NCI-H1694 treated with DMSO at 0.1 percent for 48 hours (cell line): Measurements from ENCODE around the gene TAF6.

Source experiments
- DNase-seq: peaks from one replicate; lab custom pipeline; 2025; lab: John Stamatoyannopoulos, UW

The TAF6 gene

DNA sequence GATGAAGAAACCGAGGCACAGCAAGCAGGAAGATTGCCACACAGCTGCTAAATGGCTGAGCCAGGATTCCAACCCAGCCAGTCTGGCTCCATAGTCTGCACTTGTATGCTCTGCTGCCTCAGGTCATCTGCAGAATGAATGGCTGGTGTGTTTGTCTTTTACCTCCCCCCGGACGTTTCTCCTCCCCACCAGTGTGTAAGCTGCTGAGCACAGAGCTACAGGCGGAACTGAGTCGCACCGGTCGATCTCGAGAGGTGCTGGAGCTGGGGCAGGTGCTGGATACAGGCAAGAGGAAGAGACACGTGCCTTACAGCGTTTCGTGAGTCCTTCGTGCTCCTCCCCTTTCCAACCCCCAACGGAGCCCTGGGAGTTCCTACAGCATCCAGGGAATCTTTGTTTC lies 2.9 kb upstream of the TAF6 start:
- DNase-seq, result no peak

DNA sequence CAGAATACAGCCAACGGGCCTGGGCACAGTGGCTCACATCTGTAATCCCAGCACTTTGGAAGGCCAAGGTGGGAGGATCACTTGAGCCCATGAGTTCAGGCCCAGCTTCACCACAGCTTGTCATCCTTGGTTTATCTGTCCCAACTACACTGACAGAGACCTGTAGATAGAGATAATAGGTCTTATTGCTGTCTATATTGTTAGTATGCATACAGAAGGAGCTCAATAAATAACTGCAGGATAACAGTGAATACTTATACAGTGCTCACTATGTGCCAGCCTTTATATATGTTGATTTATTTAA lies 1.5 kb upstream of the TAF6 start:
- no peak for DNase-seq

DNA sequence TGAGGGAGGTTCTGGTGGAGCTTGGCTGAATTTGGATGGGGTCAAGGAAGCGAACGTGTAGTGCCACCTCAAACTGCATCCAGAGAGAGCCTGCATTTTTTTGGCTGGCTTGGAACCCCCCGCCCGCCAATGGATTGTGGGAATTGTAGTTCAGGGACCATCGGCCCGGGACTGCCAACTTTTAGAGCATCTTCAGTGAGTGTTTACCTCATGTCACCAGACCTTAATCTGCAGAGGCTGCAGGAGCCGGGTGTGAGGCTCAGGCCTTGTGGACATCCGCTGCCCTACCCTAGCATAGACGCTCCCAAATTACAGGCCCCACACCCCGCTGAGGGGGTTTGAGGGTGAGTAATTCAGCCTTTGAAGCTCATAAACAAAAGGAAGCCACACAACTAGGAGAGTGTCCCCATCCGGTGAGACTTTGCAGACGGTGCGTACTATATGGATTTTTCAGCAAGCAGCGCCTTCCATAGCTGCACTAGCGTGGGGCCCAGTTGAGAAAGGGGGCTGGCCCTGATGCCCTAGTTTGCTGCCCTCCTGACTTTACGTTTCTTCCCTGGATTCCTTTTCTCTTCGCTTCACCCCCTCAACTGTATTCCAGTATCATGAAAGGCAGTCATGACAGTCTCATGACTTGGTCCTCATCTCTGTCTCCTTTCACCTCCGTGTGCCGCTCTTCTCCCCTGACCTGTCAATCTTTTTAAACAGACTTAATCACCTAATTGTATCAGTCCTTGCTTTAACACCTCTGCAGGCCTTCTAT lies 993 bp upstream of the TAF6 start:
- peak; percentile 61 for DNase-seq

DNA sequence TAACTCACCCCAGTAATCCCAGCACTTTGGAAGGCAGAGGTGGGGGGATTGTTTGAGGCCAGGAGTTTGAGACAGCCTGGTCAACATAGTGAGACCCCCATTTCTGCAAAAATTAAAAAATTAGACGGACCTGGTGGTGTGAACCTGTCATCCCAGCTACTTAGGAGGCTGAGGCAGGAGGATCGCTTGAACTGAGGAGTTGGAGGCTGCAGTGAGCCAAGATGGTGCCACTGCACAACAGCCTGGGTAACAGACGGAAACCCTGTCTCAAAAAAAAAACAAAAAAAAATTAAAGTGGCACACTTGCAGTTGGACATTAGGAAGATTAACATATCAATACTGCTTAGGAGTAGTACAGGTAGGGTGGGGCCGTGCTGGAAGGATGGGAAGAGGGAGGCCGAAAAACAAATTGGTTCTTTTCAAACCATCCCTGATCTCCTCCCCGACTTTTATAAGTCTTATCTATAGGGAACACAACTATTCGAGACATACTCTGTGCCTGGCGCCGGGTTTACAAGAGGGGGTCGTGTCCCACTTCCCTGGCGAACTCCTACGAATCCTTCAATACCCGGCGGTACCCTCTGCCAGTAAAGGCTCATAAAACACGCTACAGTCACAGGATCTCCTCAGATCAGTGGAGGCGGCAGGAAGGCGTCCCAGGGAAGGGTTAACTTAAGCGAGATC lies 628 bp downstream of the TAF6 start:
- DNase-seq, result no peak

DNA sequence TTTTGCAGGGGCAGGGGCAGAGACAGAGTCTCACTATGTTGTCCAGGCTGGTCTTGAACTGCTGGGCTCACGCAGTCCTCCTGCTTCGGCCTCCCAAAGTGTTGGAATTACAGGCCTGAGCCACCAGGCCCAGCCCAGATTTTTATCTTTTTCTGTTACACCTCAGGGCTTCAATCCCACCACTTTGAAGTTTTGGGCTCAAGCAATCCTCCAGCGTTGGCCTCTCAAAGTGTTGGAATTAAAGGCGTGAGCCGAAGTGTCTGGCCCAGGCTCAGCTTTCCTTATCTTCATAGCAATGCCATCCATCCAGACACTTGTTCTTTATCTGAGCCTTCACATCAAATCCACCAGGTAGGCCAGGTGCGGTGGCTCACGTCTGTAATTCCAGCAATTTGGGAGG lies 4.1 kb downstream of the TAF6 start:
- DNase-seq, result no peak

DNA sequence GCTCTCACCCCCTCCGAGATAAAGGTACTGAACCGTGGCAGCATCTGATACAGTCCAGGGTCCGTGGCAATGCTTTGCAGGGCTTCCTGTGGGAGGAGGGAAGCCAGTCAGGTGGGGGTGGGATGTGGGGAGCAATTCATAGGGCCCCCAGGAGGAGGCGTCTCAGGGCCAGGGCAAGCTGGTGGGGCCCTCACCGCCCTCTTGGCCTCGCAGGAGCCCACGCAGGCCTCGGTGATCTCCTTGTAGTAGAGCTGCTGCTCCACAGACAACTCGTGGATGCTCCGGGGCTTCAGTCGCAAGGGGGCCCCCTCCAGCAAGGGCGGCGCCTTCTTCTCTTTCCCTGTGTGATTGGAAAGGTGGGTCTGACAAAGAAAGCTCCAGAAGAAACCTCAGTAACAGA lies 7.2 kb downstream of the TAF6 start:
- DNase-seq, result no peak

DNA sequence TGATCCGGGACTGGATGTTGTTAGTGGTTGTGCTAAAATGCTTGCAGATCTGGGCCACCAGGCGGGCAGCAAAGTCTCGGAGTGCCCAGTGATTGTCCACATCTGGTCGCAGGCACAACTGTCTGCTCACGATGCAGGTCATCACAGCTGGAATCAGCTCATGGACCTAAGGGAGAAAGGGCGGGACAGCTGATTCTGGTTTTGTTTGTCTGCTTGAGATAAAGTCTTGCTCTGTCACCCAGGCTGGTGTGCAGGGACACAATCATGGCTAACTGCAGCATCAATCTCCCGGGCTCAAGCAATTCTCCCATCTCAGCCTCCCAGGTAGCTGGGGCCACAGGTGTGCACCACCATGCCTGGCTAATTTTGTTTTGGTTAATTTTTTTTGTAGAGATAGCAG lies 8.0 kb downstream of the TAF6 start:
- no peak for DNase-seq

DNA sequence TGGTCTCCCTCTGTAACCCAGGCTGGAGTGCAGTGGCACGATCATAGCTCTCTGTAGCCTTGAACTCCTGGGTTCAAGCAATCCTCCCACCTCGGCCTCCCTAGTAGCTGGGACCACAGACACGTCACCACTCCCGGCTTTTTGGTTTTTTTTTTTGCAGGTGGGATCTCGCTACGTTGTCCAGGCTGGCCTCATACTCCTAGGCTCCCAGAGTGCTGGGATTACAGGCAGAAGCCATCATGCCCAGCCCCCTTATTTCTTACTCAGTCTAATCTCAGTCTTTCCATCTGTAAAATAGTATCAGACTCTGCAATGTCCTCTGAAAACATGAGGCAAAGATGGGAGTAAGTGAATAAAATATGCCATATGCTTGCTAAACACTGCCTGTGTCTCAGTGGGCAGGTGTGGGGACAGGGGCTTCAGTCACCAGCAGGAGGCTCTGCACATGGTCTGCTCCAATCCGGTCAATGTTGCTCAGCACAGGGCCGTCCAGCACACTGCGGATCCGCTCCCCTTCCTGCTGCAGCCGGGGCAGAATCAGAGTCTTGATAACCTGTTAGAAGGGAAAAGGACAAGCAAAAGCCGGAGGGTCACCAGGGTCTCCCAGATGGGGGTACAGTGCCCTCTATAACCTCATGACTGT lies 9.5 kb downstream of the TAF6 start:
- DNase-seq, result no peak

DNA sequence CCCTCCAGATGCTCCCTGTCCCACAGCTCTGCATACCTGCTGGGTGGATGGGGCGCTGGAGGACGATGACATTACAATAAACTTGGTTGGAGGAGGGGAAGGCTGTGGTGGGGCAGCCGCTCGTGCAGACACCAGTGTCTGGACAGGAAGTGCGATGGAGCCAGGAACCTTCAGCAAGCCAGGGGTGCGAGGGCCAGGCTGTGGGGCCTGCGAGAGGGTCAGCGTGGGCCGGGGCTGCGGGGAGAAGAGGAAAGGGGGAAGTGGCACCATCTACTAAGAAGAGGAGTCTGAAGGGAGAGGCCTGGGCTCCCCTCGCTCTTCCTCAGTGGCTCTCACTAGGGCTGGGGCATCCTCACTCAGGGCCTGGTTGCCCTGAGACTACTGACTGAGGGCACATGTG lies 11.3 kb downstream of the TAF6 start:
- DNase-seq, result no peak

DNA sequence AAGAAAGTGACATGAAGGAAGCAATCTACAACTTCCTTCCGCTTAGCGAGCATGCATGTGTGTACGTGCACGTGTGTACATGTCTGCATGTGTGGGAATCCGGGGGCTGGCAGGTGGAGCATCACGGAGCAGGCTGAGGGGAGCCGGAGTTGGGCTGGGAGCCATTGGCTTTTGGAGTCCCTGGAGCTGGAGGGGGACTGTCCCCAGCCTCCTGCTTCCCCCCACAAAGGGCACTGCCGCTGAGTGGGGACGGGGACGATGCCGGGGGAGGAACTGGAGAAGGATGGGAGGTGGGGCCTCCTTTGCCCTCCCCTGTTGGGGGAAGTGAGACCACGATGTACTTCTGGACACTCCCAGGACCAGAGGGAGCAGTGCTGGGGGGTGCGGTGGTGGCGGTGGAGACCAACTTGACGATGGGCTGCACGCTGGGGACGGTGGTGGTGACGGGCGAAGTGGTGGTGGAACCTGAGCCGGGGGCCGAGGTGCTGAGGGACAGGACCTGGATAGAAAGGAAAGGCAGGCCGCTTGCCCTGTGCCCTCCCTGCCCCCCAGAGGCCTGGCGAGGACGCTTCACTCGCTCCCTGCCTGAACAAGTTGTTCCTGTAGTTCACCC lies 11.9 kb downstream of the TAF6 start:
- no peak for DNase-seq

DNA sequence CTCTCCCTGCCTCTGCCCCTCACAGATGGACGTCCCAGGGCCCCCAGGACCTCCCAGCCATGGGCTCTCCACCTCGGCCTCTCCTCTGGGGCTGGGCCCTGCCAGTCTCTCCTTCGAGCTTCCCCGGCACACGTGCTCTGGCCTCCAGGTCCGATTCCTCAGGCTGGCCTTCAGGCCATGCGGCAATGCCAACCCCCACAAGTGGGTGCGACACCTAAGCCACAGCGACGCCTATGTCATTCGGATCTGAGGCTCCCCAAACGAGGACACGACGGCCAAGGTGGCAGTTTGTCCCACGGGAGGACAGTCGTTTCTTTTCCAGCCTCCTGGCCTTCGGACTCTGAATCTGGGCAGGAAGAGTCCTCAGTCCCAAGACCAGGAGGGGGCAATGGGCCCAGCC lies 12.5 kb downstream of the TAF6 start:
- DNase-seq, result no peak

DNA sequence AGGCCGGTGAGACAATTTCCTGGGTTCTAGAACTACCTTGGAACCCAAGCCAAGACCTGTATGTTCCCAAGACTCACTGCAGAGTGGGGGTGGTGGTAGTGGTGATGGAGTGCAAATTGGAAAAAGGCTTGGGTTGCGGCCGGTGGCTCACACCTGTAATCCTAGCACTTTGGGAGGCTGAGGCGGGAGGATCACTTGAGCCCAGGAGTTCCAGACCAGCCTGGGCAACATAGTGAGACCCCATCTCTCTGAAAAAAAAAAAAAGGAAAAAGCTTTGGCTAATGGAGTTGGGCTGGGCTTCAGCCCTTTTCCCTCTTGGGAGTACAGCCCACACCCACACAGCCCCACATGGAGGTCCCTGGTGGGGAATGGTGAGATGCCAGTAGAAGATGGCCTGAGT lies 13.6 kb downstream of the TAF6 start:
- DNase-seq, result no peak

DNA sequence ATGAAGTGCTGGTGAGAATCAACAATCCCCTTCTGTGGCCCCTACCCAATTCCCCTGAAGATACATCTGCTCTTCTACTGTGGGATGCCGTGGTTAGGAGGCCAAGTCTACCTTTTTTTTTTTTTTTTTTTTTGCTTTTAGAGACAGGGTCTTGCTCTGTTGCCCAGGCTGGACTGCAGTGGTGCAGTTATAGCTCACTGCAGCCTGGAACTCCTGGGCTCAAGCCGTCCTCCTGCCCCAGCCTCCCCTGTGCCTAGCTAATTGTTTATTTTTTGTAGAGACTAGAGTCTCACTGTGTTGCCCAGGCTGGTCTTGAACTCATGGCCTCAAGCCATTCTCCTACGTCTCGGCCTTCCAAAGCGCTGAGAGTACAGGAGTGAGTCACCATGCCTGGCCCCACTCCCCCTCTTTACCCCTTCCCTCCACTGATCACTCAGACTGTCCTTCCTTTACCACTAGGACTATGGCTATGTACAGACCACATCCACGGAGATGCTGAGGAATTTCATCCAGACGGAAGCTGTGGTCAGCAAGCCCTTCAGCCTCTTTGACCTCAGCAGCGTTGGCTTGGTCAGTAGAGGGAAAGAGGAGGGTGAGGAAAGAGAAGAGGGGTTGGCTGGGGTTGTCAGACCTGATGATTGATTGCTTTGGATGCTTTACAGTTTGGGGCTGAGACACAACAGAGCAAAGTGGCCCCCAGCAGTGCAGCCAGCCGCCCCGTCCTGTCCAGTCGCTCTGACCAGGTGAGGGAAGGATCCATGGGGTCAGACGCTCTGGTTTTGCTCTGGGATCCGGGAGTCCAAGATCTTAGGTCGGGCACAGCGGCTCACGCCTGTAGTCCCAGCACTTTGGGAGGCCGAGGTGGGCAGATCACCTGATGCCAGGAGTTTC lies 16.0 kb downstream of the TAF6 start:
- no peak for DNase-seq

DNA sequence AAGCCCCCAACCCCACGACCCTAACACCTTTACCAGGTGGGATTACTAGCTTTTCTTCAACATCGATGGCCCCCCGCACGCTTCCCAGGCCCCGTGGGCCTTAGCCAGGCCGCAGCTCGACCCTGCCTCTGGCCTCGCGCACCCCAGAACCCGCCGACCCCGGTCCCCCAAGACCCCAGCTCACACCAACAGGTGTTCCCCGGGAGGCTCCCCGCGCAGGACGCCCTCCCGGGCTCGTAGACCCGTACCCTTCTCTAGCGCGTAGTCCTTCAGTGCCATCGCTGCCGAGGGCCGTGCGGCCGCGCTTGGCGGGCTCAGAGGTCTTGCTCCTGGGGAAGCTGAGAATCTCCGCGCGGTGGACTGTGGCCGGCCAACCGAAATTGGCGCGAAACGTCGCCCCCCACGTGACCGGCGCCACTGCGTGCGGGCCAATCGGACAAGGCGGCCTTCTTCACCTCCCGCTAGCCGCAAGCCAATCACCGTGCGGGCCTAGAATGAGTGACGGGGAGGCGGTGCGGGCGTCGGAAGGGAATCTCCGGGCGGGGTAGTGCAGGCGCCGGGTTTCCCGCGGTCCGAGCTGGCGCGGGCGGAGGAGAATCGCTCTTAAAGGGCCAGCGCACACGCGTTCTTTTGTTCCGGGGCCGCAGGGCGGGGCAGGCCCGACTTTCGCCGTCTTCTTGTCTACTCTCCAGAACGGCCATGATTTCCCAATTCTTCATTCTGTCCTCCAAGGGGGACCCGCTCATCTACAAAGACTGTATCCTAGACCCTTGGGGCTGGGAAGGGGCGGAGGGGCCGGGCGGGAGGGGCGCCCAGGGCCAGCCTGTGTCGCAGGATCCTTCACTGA lies 17.9 kb downstream of the TAF6 start, which contains the start of the genes AP4M1 and MCM7:
TSS of gene AP4M1 (plus strand) at position 628 of the 847 bp plus-strand sequence. CDS start at position 700, 72 bp downstream.
TSS of gene MCM7 (minus strand) at position 382 of the 847 bp plus-strand sequence. CDS start at position 279, 103 bp downstream.
- peak; percentile 97 for DNase-seq

DNA sequence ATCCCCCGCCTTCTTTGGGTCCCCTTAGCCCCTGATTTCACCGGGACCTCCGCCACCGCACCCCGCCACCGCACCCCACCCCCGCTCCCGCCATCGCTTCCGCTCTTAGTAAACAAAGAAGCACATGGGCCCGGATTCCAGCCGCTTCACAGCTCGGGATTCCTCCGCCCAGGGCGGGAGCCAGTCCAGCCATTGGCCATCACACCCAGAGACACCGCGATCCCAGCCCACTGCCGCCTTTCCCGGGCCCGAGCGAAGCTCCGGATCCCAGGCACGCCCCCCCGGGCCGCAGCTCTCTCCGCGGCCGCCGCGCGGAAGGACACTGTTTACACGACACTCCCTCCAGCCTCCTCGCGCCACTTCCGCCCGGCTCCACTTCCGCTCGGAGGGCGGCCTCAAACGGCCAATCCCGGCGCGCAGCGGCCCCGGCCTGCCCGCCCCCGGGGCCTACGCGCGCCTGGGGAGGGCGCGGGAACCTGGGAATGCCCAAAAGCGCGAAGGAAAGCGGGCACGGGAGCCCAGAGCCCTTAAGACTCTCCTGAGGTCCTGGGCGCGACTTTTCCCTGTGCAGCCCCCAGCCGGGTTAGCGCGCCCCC lies 18.6 kb downstream of the TAF6 start:
- peak; percentile 90 for DNase-seq

DNA sequence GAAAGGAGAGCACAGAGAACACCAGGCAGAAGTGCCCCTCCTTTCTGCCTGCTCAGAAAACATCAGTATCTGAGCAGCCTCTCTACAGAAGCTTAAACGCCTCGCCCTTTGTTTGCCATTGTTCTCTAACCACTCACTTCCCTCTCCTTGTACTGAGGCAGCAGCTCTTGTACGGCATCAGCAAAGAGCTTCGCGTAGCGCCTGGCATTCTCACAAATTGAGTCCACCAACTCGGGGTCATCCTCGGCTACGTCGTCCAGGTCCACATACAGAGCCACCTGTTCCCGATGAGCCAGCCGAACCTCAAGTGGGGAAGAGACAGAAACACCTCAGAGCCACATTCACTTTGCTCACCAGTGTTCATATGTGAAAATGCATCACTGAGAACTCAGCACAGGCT lies 19.7 kb downstream of the TAF6 start:
- DNase-seq, result no peak

DNA sequence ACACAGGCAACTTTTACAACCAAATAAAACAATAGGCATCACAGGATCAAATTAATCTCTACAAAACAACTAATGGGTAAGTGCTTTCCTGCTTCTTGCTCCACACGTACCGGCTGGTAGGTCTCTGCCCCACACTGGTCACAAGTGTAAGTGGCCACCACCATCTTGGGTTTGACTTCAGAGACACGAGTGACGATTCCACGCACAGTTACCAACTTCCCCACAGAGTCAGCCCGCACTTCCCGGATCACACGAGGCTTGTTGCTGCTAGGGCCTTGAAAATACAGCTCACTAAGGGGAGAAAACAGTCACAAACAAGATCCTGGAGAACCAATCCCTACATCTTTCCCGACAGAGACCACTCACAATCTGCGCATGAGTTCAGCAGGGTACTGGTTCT lies 20.2 kb downstream of the TAF6 start:
- no peak for DNase-seq

DNA sequence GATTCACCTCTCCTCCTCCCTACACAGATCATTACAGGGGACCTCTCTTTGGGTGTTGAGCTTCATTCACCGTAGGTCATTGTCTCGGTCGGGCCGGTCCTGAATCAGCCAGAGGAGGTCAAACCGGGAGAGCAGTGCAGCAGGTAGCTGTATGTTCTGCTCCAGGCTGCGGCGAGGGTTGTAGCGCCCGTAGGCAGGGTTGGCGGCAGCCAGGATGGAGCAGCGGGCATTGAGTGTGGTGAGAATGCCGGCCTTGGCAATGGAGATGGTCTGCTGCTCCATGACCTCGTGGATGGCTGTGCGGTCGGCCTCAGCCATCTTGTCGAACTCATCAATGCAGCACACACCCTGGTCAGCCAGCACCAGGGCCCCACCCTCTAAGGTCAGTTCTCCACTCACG lies 23.5 kb downstream of the TAF6 start:
- DNase-seq, result no peak

DNA sequence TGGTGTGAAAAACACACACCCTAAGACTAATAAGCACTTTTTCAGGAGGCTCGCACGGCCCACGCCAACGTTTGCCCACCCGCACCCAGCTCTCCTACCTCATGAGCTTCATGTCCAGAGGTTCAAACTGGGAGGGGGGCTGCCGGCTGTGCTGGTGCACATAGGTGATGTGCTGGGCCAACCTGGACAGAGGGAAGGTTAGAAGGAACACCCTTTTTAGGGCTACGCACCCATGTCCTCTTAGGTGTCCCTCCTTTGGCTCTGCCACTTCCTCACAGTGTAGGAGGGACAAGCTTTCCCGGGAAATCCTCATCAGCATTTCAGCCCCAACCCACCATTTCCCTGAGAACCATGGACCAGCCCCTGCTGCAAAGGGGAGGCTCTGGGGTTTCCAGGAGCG lies 23.9 kb downstream of the TAF6 start:
- no peak for DNase-seq

DNA sequence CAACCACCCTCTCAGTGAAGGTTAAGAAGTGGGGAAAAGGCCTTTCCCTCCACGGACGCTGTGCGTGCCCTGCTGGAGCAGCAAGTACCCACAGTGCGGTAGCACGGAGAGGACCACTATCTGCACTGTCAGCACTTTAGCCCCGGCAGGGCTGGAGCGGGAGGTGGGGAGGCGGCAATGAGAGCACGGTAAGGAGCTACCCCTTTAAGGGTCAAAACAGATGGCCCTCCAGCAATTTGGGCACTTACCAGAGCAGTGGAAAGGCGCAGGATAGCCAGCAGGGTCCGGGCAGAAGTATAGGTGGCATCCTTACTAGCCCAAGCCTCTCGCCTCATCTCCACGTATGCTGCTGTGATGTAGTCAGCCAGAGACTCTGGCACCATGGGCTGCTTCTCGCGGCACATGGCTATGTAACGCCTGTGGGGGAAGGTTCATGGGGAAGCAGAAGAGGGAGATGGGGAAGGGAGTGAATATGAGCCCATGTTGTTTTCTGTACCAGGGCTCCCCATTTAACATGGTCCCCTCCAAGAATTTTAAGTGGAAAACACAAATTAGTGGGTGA lies 25.2 kb downstream of the TAF6 start:
- DNase-seq, result no peak
